ENCODE results near the gene IL1R2.
"Not testable (repeated sequence)": the region's sequence is repeated elsewhere in the genome, so short reads cannot be mapped to it uniquely, and the experiment has no call there.

Gene IL1R2

GRCh38 chr2:101989740-101990460, 1.9 kb upstream of the IL1R2 start:
- DNase-seq = no peak
- in situ Hi-C loops (cut with HindIII; ENCODE audit: low pct_ligation_motif_present, low pct_unique_long_range_greater_than_20kb, low sequenced_read_pairs) = no loop called here

DNA sequence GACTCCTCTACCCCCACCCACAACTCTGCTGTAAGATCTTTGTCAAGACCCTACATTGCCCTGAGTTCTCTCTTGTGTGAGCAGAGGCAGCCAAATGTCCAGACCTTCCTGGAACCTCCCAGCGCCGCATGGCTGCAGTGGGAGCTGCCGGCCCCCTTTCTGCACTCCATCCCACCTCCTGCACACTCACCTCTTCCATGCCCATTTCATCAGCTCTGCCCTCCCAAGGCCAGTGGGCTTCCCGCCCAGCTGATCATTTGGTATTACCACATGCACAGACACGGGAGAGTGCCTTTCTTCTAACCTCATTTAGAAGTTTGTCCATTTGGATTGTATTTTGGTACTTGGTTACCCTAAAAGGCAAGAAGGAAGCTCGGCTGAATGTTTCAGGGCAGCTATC, 2.0 kb downstream of the IL1R2 start:
- no peak for DNase-seq
- in situ Hi-C loops (cut with HindIII; ENCODE audit: low pct_ligation_motif_present, low pct_unique_long_range_greater_than_20kb, low sequenced_read_pairs) = no loop called here

GRCh38 chr2:101995019-101995418, 3.3 kb downstream of the IL1R2 start:
- DNase-seq = no peak
- in situ Hi-C loops (cut with HindIII; ENCODE audit: low pct_ligation_motif_present, low pct_unique_long_range_greater_than_20kb, low sequenced_read_pairs) = no loop called here

- DNase-seq = no peak
- in situ Hi-C loops (cut with HindIII; ENCODE audit: low pct_ligation_motif_present, low pct_unique_long_range_greater_than_20kb, low sequenced_read_pairs) = no loop called here
Measured at GRCh38 chr2:101995804-101996203, 4.0 kb downstream of the IL1R2 start.

DNA sequence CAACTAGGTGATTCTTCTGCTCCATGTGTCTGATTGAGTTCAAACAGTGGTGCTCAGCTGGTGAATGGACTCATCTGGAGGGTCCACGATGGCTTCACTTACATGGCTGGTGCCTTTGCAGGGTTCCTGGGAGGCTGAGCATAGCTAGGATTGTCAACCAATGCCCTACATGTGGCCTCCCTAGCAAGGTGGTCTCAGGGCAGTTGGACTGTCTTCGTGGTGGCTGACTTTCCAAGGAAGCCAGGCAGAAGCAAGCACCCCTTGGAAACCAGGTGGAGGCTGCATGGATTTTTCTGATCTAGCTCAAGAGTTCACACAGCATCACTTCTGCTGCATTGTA, 6.8 kb downstream of the IL1R2 start:
- in situ Hi-C loops (cut with HindIII; ENCODE audit: low pct_ligation_motif_present, low pct_unique_long_range_greater_than_20kb, low sequenced_read_pairs) = no loop called here

DNA sequence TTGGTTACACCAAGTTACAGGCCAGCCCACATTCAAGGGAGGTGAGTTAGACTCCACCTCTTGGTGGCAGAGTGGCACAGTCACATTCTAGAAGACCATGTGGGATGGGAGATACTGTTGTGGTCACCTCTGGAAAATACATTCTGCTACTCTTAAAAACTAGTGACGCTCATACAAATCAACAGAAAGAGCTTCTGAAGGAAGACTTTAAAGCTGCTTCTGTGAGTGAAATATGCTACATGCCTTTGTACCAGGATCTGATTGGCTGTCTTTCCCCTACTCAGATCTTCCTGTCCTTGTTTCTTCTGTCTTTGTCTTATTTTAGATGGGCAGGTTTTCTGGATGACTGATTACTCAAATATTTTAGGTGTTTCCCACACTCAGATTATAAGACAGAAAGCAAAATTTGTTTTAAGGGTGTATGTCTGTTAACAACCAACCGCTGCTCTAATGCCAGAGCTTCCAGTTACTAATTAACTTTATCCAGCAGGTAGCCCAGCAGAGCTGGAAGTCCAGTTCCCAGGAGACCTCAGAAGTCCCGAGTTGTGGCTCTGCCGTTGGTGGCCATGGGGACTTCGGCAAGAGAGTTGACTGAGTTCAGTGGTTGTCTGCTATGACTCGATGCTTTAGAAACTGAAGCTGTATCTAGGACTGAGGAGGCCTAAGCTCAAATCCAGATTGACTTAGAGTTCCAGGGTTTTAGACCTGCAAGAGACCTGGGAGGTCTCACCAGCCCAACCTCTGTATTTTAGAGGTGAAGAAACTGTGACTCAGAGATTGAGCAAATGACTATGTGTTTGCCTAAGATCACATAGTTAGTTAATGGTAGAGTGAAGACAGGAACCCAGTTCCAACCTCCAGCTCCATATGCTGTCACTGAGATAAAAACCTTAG, 7.4 kb downstream of the IL1R2 start:
- in situ Hi-C loops (cut with HindIII; ENCODE audit: low pct_ligation_motif_present, low pct_unique_long_range_greater_than_20kb, low sequenced_read_pairs) = no loop called here
- peak; percentile 10 for DNase-seq

More for the DNA sequence above, 6.8 kb downstream of the IL1R2 start:
- no peak for DNase-seq

- no peak for DNase-seq
- in situ Hi-C loops (cut with HindIII; ENCODE audit: low pct_ligation_motif_present, low pct_unique_long_range_greater_than_20kb, low sequenced_read_pairs) = no loop called here
Measured at GRCh38 chr2:102000012-102000411, 8.3 kb downstream of the IL1R2 start.

- no peak for DNase-seq
- in situ Hi-C loops (cut with HindIII; ENCODE audit: low pct_ligation_motif_present, low pct_unique_long_range_greater_than_20kb, low sequenced_read_pairs) = no loop called here
Measured at GRCh38 chr2:102000813-102001766, 9.3 kb downstream of the IL1R2 start.

DNA sequence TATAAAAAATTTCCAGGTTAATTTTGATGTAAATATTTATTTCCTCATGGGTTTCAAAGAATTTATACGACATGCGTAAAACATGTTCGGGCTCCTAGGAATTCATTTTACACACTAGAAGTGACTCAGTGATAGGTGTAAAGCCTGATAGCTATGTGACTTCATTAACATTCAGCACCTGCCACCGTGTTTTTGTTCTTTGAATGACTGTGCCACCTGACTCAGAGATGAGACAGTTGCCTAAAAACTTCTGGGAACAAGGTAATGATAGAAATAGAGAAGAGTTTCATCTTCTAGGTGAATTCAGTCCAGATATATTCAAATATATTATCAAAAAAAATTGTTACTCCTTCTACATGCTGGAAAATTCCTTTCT, 10.0 kb downstream of the IL1R2 start:
- in situ Hi-C loops (cut with HindIII; ENCODE audit: low pct_ligation_motif_present, low pct_unique_long_range_greater_than_20kb, low sequenced_read_pairs) = no loop called here
- no peak for DNase-seq

GRCh38 chr2:102002228-102002627, 10.5 kb downstream of the IL1R2 start:
- in situ Hi-C loops (cut with HindIII; ENCODE audit: low pct_ligation_motif_present, low pct_unique_long_range_greater_than_20kb, low sequenced_read_pairs) = no loop called here

DNA sequence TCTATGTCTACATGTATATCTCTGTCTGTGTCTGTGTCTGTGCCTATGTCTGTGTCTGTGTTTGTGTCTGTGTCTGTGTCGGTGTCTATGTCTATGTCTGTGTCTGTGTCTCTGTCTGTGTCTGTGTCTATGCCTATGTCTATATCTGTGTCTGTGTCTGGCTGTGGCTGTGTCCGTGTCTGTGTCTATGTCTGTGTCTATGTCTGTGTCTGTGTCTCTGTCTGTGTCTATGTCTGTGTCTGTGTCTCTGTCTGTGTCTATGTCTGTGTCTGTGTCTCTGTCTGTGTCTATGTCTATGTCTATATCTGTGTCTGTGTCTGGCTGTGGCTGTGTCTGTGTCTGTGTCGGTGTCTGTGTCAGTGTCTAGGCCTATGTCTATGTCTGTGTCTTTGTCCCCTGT, 11.1 kb downstream of the IL1R2 start:
- DNase-seq; in situ Hi-C loops (cut with HindIII; ENCODE audit: low pct_ligation_motif_present, low pct_unique_long_range_greater_than_20kb, low sequenced_read_pairs): not testable (repeated sequence)

More at GRCh38 chr2:102002228-102002627, 10.5 kb downstream of the IL1R2 start:
- no peak for DNase-seq

DNA sequence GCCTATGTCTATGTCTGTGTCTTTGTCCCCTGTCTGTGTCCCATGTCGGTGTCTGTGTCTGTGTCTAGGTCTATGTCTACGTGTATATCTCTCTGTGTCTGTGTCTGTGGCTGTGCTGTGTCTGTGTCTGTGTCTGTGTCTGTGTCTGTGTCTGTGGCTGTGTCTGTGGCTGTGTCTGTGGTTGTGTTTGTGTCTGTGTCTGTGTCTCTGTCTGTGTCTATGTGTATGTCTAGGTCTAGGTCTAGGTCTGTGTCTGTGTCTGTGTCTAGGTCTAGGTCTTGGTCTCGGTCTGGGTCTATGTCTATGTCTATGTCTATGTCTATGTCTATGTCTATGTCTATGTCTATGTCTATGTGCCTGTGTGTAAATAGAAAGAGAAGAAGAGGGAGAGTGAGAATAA, 11.9 kb downstream of the IL1R2 start:
- in situ Hi-C loops (cut with HindIII; ENCODE audit: low pct_ligation_motif_present, low pct_unique_long_range_greater_than_20kb, low sequenced_read_pairs) = no loop called here

GRCh38 chr2:102004581-102004980, 12.8 kb downstream of the IL1R2 start:
- in situ Hi-C loops (cut with HindIII; ENCODE audit: low pct_ligation_motif_present, low pct_unique_long_range_greater_than_20kb, low sequenced_read_pairs) = no loop called here
- no peak for DNase-seq

More for the DNA sequence above, 11.9 kb downstream of the IL1R2 start:
- DNase-seq = no peak

DNA sequence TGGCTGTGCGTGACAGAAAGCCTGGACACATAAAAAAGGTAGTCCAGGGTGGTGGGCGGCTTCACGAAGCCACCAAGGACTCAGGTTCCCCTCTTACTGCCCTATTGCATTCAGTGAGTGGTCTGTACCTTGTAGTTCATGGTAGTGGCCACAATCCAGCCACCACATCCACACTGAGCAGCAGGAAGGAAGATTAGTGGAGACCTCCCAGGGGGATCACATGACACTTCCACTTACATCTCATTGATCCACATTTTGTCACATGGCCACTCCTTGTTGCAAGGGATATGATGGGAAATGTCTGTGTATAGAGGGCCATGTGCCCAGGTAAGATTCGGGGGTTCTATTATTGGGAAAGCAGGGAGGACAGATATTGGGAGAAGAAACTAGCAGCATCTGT, 13.7 kb downstream of the IL1R2 start:
- in situ Hi-C loops (cut with HindIII; ENCODE audit: low pct_ligation_motif_present, low pct_unique_long_range_greater_than_20kb, low sequenced_read_pairs) = no loop called here
- DNase-seq = no peak

DNA sequence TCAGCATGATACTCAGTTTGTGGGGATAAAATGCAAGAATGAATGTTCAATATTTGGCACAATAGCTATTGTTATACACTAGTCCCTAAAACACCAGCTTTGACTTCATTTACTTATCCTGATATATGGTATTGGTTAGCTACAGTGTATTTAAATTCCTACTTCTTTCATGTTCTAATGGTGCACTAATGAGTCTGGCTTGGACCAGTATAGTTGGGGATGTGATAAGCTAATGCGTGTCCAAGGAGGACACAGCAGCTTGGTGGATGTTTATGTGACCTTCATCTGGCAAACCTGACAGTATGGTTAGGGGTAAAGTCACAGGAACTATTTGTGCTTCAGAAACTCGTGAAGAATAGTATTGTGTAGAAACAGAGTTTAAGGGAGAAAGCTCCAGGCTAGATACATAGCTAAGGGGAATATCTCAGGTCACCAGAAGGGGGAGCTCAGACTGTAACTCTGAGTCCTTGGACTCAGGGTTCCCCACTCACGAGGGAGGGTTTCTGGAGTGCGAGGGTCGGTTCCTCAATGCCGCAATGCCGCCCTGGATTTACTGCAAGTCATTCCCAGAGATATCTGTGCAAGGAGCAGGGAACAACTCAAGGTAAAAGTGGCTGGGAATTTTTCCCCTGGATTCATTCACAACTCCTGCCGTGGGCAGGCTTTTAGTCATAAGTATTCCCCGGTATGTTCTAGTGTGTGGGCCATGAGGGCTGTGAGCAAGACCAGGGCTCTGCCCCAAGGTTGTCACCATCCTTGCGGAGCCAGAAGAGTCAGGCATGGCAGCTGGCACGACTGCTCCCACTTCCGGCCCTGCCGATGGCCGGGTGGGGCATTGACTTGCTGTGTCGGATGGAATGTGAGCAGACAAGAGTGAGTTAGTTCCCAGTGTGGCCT, 14.5 kb downstream of the IL1R2 start:
- peak; percentile 59 for DNase-seq

GRCh38 chr2:102006886-102007278, 15.1 kb downstream of the IL1R2 start:
- in situ Hi-C loops (cut with HindIII; ENCODE audit: low pct_ligation_motif_present, low pct_unique_long_range_greater_than_20kb, low sequenced_read_pairs) = no loop called here
- DNase-seq = no peak

More for the DNA sequence above, 14.5 kb downstream of the IL1R2 start:
- in situ Hi-C loops (cut with HindIII; ENCODE audit: low pct_ligation_motif_present, low pct_unique_long_range_greater_than_20kb, low sequenced_read_pairs) = no loop called here

DNA sequence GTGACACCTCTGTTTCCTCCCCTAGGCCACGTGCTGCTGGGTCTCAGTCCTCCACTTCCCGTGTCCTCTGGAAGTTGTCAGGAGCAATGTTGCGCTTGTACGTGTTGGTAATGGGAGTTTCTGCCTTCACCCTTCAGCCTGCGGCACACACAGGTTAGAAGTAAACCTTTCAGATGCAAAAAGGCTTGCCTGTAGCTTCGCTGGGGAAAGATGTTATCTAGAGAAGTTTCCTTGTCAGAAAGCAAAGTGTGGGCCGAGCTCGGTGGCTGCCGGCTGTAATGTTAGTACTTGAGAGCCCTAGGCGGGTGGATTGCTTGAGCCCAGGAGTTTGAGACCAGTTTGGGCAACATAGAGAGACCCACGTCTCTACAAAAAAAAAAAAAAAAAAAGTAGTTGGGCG, 16.7 kb downstream of the IL1R2 start:
- in situ Hi-C loops (cut with HindIII; ENCODE audit: low pct_ligation_motif_present, low pct_unique_long_range_greater_than_20kb, low sequenced_read_pairs) = no loop called here
- DNase-seq = no peak

DNA sequence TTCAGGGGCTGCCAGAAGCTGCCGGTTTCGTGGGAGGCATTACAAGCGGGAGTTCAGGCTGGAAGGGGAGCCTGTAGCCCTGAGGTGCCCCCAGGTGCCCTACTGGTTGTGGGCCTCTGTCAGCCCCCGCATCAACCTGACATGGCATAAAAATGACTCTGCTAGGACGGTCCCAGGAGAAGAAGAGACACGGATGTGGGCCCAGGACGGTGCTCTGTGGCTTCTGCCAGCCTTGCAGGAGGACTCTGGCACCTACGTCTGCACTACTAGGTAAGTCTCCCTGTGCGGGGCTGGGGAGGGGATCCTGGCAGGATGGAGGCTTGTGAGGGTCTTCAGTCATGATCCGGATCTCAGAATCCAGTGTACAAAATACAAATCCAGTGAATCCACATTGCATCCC, 17.8 kb downstream of the IL1R2 start:
- DNase-seq = no peak
- in situ Hi-C loops (cut with HindIII; ENCODE audit: low pct_ligation_motif_present, low pct_unique_long_range_greater_than_20kb, low sequenced_read_pairs) = no loop called here
